Endothelial cell of umbilical vein (primary cell): Measurements from ENCODE around the gene SUGCT. TPM values are rescaled to one million over a fixed set of nuclear protein-coding genes. Genes with fewer than 3 reads are reported as not detected.

Experiments
- BruUV-seq: library from RNA; stranded (reverse); fragments of 400-500 nt; replicated peaks from 2 replicates; lab custom pipeline; 2021; lab: Mats Ljungman, UMichigan
- CTCF ChIA-PET: fragments of 300-600, 350-600 bp; sonication (Branson Sonifier 250); formaldehyde crosslinking; loops from one replicate; lab custom pipeline; 2021; ENCODE audit warnings: antibody characterized with exemption, inconsistent platforms; lab: Charles Lee
- POLR2A ChIA-PET: fragments of 300-600, 350-600 bp; sonication (Branson Sonifier 250); formaldehyde crosslinking; loops from one replicate; lab custom pipeline; 2021; ENCODE audit warnings: antibody characterized with exemption, inconsistent platforms; lab: Charles Lee
- DNase-seq: peaks from one replicate; pipeline ENCODE4 v3.0.0-alpha.2; 2011; ENCODE audit warnings: low read depth, low spot score
- FAIRE-seq: peaks from 2 replicates; lab custom pipeline; 2011; peaks lifted over from hg19 to GRCh38; lab: Jason Lieb, UNC
- H2AFZ ChIP-seq: 2 replicates; pipeline ENCODE4 v1.6.0; 2012; ENCODE audit warnings: low read depth, low read length, control low read depth, inconsistent platforms
- H3K27ac ChIP-seq: 2 replicates; pipeline ENCODE4 v1.5.1; 2011; ENCODE audit warnings: low read depth, mild to moderate bottlenecking, control low read depth, low read length, moderate library complexity; ENCODE audit not compliant: insufficient read depth
- H3K27me3 ChIP-seq, 2 experiments: 2 replicates each; pipeline versions ENCODE4 v1.6.0 to v1.6.1; 2011; ENCODE audit warnings: low read length in 2 of 2, mixed read lengths in 1 of 2; ENCODE audit not compliant: control insufficient read depth in 2 of 2, insufficient read depth in 2 of 2
- H3K36me3 ChIP-seq, 2 experiments: 2 replicates in 1 of 2; 3 replicates in 1 of 2; pipeline ENCODE4 v1.5.1; 2011; ENCODE audit warnings: low read length in 2 of 2, mild to moderate bottlenecking in 1 of 2, moderate library complexity in 1 of 2; ENCODE audit not compliant: control insufficient read depth in 2 of 2, insufficient read depth in 2 of 2; ENCODE audit errors: extremely low read depth in 1 of 2
- H3K4me1 ChIP-seq: 3 replicates; pipeline ENCODE4 v1.5.1; 2011; ENCODE audit warnings: mild to moderate bottlenecking, low read length; ENCODE audit not compliant: control insufficient read depth, insufficient read depth; ENCODE audit errors: extremely low read depth
- H3K4me2 ChIP-seq: 2 replicates; pipeline ENCODE4 v1.6.1; 2011; ENCODE audit warnings: low read length, control low read depth, mixed read lengths; ENCODE audit not compliant: insufficient read depth
- H3K4me3 ChIP-seq, 3 experiments: fragments of 200-600 bp in 1 of 3; sonication (generic), shearing (Covaris generic) in 1 of 3; replicated peaks in 1 of 3; 2 replicates each; pipeline ENCODE4 v1.5.1; 2011 to 2016; ENCODE audit warnings: control low read depth in 3 of 3, low read length in 3 of 3, mild to moderate bottlenecking in 2 of 3, inconsistent platforms in 1 of 3, low read depth in 1 of 3, moderate library complexity in 1 of 3; ENCODE audit not compliant: insufficient read depth in 1 of 3
- H3K79me2 ChIP-seq: 2 replicates; pipeline ENCODE4 v1.6.0; 2012; ENCODE audit warnings: low read length, inconsistent platforms; ENCODE audit not compliant: control insufficient read depth, insufficient read depth
- H3K9ac ChIP-seq: replicated peaks from 2 replicates; pipeline ENCODE3; 2011; ENCODE audit warnings: low read length, control low read depth; ENCODE audit not compliant: insufficient read depth; ENCODE audit errors: extremely low read depth
- H3K9me1 ChIP-seq: replicated peaks from 3 replicates; pipeline ENCODE4 v1.6.0; 2011; ENCODE audit warnings: mild to moderate bottlenecking, low read length; ENCODE audit not compliant: control insufficient read depth, insufficient read depth; ENCODE audit errors: extremely low read depth
- H3K9me3 ChIP-seq: replicated peaks from 2 replicates; pipeline ENCODE4 v1.5.1; 2012; ENCODE audit warnings: low read length, inconsistent platforms; ENCODE audit not compliant: control insufficient read depth, insufficient read depth
- H4K20me1 ChIP-seq: replicated peaks from 2 replicates; pipeline ENCODE3; 2011; ENCODE audit warnings: mild to moderate bottlenecking, low read length; ENCODE audit not compliant: control insufficient read depth, insufficient read depth; ENCODE audit errors: extremely low read depth
- EZH2 ChIP-seq: IDR thresholded peaks from 2 replicates; pipeline ENCODE4 v1.6.1; 2012; ENCODE audit warnings: borderline replicate concordance, low read depth, mild to moderate bottlenecking, moderate library complexity, low read length, inconsistent platforms; ENCODE audit not compliant: severe bottlenecking
- FOS ChIP-seq: IDR thresholded peaks from 2 replicates; pipeline ENCODE4 v1.6.1; 2011; ENCODE audit warnings: mild to moderate bottlenecking, low read length, moderate library complexity, borderline replicate concordance; ENCODE audit not compliant: insufficient read depth
- GATA2 ChIP-seq: IDR thresholded peaks from 2 replicates; pipeline ENCODE4 v1.7.0; 2011; ENCODE audit warnings: low read depth, mild to moderate bottlenecking, moderate library complexity, mixed read lengths, low read length; ENCODE audit not compliant: insufficient read length, insufficient read depth
- JUN ChIP-seq: IDR thresholded peaks from 2 replicates; pipeline ENCODE4 v1.6.1; 2011; ENCODE audit warnings: borderline replicate concordance, low read depth; ENCODE audit not compliant: insufficient read length, insufficient read depth
- MYC ChIP-seq: IDR thresholded peaks from one replicate; pipeline ENCODE4 v1.6.1; 2011; ENCODE audit warnings: mild to moderate bottlenecking, low read depth, low read length
- POLR2A ChIP-seq: IDR thresholded peaks from 2 replicates; pipeline ENCODE4 v1.6.1; 2012; ENCODE audit warnings: low read depth, mild to moderate bottlenecking, control low read depth, low read length
- POLR2AphosphoS5 ChIP-seq: IDR thresholded peaks from 2 replicates; pipeline ENCODE4 v1.6.1; 2012; ENCODE audit warnings: low read depth, mild to moderate bottlenecking, control low read depth, low read length, moderate library complexity; ENCODE audit not compliant: insufficient read depth
- dilution Hi-C: fragments of 300-500 bp; cut with MboI; formaldehyde crosslinking; loops from one replicate; pipeline ENCODE4 v1.15.0; 2019; ENCODE audit warnings: low sequenced_read_pairs; ENCODE audit not compliant: extremely low pct_ligation_motif_present
- intact Hi-C: fragments of 100-400 bp; cut with micrococcal nuclease; formaldehyde crosslinking; loops from one replicate; pipeline ENCODE4 v1.10.0; 2022
- polyA plus RNA-seq, 4 experiments: library from polyadenylated mRNA; depleted of rRNA in 3 of 4; stranded (reverse) in 3 of 4; unstranded in 1 of 4; fragments of >200 nt; gene quantifications; 2 replicates each; pipeline versions ENCODE4 v1.2.1 to v1.2.3, GENCODE V29; 2011 to 2012; ENCODE audit warnings: missing spikeins in 1 of 4
- total RNA-seq: library from RNA; stranded (reverse); gene quantifications from 2 replicates; pipeline ENCODE4 v1.2.3, GENCODE V29; 2021
- TF ChIP-seq, protein P1 (sequence below): IDR thresholded peaks from 2 replicates; pipeline ENCODE4 v1.6.1; 2011; ENCODE audit not compliant: insufficient read depth, insufficient read length
- TF ChIP-seq, protein P2 (sequence below), 2 donors: IDR thresholded peaks; 1 replicate in 1 of 2; 2 replicates in 1 of 2; pipeline ENCODE4 v1.5.1; 2011; ENCODE audit warnings: low read length in 2 of 2, mild to moderate bottlenecking in 2 of 2, moderate library complexity in 2 of 2, control low read depth in 1 of 2, inconsistent platforms in 1 of 2, low read depth in 1 of 2; ENCODE audit not compliant: insufficient read depth in 1 of 2; ENCODE audit errors: extremely low read depth in 1 of 2

Gene SUGCT
- total and polyA plus RNA-seq, 2 donors (not counting 3 experiments of a cell fraction or from before 2014, with no cell fraction given), result 1.2 to 1.4 TPM

DNA sequence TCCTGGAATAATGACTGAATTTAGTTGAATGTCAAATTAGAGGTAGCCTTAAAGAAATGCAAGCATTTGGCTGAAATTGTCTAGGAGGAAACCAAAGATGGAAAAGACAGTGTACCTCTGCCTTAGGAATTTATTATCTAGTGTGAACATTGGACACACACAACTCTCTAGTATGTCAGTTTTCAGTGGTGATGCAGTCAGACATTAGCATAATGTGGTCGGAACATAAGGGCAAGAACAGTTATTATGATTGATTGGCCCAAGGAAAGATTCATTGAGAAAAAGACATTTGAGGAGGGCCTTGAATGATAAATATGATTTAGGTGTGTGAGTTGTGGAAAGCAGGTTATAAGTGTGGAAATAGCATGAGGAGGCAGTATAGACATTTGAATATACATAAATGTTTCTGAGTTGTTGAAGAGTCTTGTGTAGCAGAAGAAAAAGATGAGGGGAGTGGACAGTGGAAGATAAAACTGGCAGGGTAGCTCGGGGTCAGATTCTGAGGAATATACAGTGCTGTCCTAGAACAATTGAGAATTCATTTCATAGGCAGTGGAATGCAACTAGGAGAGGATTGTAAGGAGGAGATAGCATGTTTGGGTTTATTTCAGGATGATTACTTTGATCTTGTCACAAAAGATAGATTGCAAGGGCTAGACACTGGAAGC lies 414.7 kb downstream of the SUGCT start:
- dilution Hi-C loops (no loop called here), intact Hi-C loops (no loop called here)
- ChIA-PET POLR2A (no interaction called here), CTCF (no interaction called here)
- Histone ChIP-seq H3K27ac (no peak overlapping the region), H3K9me1 (no peaks in the 10 kb centered on the region), H3K27me3 (no peaks in the 10 kb centered on the region), H4K20me1 (no peaks in the 10 kb centered on the region), H2AFZ (no peak overlapping the region), H3K79me2 (no peaks in the 10 kb centered on the region), H3K36me3 (no peaks in the 10 kb centered on the region), H3K9ac (no peak overlapping the region), H3K4me3 (no peak overlapping the region), H3K4me1 (peaks cover 16% of the 10 kb centered on the region), H3K4me2 (no peak overlapping the region), H3K9me3 (no peaks in the 10 kb centered on the region)
- no peak for TF ChIP-seq POLR2A
- no peak for TF ChIP-seq EZH2
- TF ChIP-seq, protein P1, sequence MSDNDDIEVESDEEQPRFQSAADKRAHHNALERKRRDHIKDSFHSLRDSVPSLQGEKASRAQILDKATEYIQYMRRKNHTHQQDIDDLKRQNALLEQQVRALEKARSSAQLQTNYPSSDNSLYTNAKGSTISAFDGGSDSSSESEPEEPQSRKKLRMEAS, result no peak
- no peak for TF ChIP-seq FOS
- no peak for TF ChIP-seq JUN
- TF ChIP-seq, protein P2, sequence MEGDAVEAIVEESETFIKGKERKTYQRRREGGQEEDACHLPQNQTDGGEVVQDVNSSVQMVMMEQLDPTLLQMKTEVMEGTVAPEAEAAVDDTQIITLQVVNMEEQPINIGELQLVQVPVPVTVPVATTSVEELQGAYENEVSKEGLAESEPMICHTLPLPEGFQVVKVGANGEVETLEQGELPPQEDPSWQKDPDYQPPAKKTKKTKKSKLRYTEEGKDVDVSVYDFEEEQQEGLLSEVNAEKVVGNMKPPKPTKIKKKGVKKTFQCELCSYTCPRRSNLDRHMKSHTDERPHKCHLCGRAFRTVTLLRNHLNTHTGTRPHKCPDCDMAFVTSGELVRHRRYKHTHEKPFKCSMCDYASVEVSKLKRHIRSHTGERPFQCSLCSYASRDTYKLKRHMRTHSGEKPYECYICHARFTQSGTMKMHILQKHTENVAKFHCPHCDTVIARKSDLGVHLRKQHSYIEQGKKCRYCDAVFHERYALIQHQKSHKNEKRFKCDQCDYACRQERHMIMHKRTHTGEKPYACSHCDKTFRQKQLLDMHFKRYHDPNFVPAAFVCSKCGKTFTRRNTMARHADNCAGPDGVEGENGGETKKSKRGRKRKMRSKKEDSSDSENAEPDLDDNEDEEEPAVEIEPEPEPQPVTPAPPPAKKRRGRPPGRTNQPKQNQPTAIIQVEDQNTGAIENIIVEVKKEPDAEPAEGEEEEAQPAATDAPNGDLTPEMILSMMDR (IDR thresholded peaks at IDR 0.05; ENCODE audit: extremely low read depth in 1 of 2, insufficient read depth in 1 of 2, low read depth in 1 of 2, low read length in 2 of 2), result no peak
- no peak for TF ChIP-seq POLR2AphosphoS5
- no peak for TF ChIP-seq MYC
- TF ChIP-seq GATA2, result no peak
- BruUV-seq, result no TSS peak
- DNase-seq, result no peak
- FAIRE-seq, result no peak
